ENCODE measurements around the gene REXO2. TPM values are rescaled to one million over a fixed set of nuclear protein-coding genes. Genes with fewer than 3 reads are reported as not detected.

REXO2 gene
- total RNA-seq, 1 experiment from 2014 or later = 72.5 TPM

DNA sequence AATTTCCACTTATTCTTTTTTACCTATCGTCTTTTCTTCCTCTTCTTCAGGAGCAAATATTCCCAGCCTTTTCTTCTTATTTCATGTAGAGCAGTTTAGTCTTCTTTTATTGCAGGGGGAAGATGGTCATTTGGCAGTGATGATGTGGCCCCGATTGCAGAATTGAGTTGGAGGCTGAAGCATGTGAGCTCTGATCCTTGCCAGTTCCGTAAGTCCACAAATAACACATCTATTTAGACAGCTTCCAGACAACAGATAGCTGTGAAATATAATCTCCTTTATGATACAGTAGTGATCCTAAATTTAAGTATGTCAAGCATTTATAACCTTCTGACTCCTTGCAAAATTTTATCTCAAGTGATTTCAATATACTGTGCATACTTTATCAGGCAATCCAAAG, 27.5 kb downstream of the REXO2 start (continued):
- TF ChIP-seq, protein P1, sequence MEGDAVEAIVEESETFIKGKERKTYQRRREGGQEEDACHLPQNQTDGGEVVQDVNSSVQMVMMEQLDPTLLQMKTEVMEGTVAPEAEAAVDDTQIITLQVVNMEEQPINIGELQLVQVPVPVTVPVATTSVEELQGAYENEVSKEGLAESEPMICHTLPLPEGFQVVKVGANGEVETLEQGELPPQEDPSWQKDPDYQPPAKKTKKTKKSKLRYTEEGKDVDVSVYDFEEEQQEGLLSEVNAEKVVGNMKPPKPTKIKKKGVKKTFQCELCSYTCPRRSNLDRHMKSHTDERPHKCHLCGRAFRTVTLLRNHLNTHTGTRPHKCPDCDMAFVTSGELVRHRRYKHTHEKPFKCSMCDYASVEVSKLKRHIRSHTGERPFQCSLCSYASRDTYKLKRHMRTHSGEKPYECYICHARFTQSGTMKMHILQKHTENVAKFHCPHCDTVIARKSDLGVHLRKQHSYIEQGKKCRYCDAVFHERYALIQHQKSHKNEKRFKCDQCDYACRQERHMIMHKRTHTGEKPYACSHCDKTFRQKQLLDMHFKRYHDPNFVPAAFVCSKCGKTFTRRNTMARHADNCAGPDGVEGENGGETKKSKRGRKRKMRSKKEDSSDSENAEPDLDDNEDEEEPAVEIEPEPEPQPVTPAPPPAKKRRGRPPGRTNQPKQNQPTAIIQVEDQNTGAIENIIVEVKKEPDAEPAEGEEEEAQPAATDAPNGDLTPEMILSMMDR (IDR thresholded peaks at IDR 0.05 in 2 of 3, conservative IDR thresholded peaks at IDR 0.05 in 1 of 3; ENCODE audit: borderline replicate concordance in 1 of 3, insufficient read depth in 1 of 3, low read depth in 2 of 3, low read length in 2 of 3) = no peak
- TF ChIP-seq, protein P2, sequence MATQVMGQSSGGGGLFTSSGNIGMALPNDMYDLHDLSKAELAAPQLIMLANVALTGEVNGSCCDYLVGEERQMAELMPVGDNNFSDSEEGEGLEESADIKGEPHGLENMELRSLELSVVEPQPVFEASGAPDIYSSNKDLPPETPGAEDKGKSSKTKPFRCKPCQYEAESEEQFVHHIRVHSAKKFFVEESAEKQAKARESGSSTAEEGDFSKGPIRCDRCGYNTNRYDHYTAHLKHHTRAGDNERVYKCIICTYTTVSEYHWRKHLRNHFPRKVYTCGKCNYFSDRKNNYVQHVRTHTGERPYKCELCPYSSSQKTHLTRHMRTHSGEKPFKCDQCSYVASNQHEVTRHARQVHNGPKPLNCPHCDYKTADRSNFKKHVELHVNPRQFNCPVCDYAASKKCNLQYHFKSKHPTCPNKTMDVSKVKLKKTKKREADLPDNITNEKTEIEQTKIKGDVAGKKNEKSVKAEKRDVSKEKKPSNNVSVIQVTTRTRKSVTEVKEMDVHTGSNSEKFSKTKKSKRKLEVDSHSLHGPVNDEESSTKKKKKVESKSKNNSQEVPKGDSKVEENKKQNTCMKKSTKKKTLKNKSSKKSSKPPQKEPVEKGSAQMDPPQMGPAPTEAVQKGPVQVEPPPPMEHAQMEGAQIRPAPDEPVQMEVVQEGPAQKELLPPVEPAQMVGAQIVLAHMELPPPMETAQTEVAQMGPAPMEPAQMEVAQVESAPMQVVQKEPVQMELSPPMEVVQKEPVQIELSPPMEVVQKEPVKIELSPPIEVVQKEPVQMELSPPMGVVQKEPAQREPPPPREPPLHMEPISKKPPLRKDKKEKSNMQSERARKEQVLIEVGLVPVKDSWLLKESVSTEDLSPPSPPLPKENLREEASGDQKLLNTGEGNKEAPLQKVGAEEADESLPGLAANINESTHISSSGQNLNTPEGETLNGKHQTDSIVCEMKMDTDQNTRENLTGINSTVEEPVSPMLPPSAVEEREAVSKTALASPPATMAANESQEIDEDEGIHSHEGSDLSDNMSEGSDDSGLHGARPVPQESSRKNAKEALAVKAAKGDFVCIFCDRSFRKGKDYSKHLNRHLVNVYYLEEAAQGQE (IDR thresholded peaks at IDR 0.05; ENCODE audit: low read depth) = no peak
- TF ChIP-seq JUND (IDR thresholded peaks at IDR 0.05) (no peak), FOSL1 (IDR thresholded peaks at IDR 0.05; ENCODE audit: low read depth) (no peak), TCF7L2 (IDR thresholded peaks at IDR 0.05; ENCODE audit: borderline replicate concordance, extremely low read depth, insufficient read depth, insufficient read length) (no peak), EZH2 (IDR thresholded peaks at IDR 0.05) (no peak)
- TF ChIP-seq, protein P3, sequence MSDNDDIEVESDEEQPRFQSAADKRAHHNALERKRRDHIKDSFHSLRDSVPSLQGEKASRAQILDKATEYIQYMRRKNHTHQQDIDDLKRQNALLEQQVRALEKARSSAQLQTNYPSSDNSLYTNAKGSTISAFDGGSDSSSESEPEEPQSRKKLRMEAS (IDR thresholded peaks at IDR 0.05) = no peak

DNA sequence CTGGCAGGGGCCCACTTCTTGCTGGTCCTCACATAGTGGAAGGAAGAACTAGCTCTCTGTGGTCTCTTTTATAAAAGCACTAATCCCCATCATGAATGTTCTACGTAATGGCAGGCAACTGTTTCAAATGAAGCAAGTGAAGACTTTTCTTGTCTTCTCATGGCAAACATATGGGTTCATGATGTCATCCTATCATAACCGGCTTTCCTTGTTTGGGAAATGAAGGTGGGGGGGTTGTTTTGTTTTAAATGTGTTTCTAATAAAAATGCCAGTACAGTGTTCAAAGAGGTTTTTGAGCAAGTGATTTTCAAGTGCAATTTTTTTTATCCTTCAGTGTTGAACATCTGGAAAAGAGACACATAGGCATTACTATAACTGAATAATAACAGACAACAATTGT, 33.4 kb downstream of the REXO2 start:
- Histone ChIP-seq H3K9me3 (ENCODE audit: control insufficient read depth in 1 of 2, insufficient read depth in 1 of 2, low read depth in 1 of 2, low read length in 2 of 2) (no peaks in the 10 kb centered on the region), H3K4me3 (replicated peaks in 1 of 2; ENCODE audit: low read depth in 1 of 2, low read length in 2 of 2) (no peak overlapping the region), H4K20me1 (ENCODE audit: insufficient read depth) (no peaks in the 10 kb centered on the region), H3K9me2 (ENCODE audit: insufficient read depth) (no peaks in the 10 kb centered on the region), H3K4me2 (ENCODE audit: low read length) (no peak overlapping the region), H3K27ac (ENCODE audit: low read depth, low read length) (no peak overlapping the region), H3K27me3 (ENCODE audit: insufficient read depth, low read length) (no peaks in the 10 kb centered on the region), H3K79me2 (ENCODE audit: insufficient read depth, low read length) (no peaks in the 10 kb centered on the region), H3K4me1 (ENCODE audit: control insufficient read depth in 1 of 2, insufficient read depth in 2 of 2, low read length in 2 of 2) (peaks cover 0 to 3% of the 10 kb centered on the region in 2 experiments; a peak in 1 of 4 replicates), H3K36me3 (ENCODE audit: control insufficient read depth in 1 of 2, insufficient read depth in 2 of 2, low read length in 2 of 2) (no peaks in the 10 kb centered on the region), H3K9ac (ENCODE audit: low read length) (no peak overlapping the region), H2AFZ (ENCODE audit: low read depth, low read length, poor library complexity, severe bottlenecking) (no peak overlapping the region)
- intact Hi-C loops (cut with micrococcal nuclease) = no loop called here
- ChIA-PET CTCF (no interaction called here), RAD21 (ENCODE audit: low non-redundant PET in 1 of 2, low total read pairs in 2 of 2, uncharacterized antibody in 2 of 2, unreplicated experiment in 2 of 2) (no interaction called here), POLR2A (no interaction called here)
- no TSS peak for BruUV-seq (replicated peaks)
- ATAC-seq (no peak), DNase-seq (ENCODE audit: low read depth, low spot score) (no peak)
- no peak for TF ChIP-seq FOSL1 (IDR thresholded peaks at IDR 0.05; ENCODE audit: low read depth)
- no peak for TF ChIP-seq RAD21 (IDR thresholded peaks at IDR 0.05; ENCODE audit: low read depth)
- TF ChIP-seq EGR1 (IDR thresholded peaks at IDR 0.05; ENCODE audit: low read depth) = no peak
- TF ChIP-seq EZH2 (IDR thresholded peaks at IDR 0.05) = no peak
- TF ChIP-seq, protein P2 (IDR thresholded peaks at IDR 0.05; ENCODE audit: low read depth) = no peak
- TF ChIP-seq, protein P4, sequence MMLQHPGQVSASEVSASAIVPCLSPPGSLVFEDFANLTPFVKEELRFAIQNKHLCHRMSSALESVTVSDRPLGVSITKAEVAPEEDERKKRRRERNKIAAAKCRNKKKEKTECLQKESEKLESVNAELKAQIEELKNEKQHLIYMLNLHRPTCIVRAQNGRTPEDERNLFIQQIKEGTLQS (IDR thresholded peaks at IDR 0.05) = no peak
- no peak for TF ChIP-seq ZFX (IDR thresholded peaks at IDR 0.05)
- no peak for TF ChIP-seq JUND (IDR thresholded peaks at IDR 0.05)
- no peak for TF ChIP-seq SRF (IDR thresholded peaks at IDR 0.05; ENCODE audit: low read depth)
- TF ChIP-seq ZNF274 (IDR thresholded peaks at IDR 0.05; ENCODE audit: low read depth, low read length) = no peak
- TF ChIP-seq POLR2A (IDR thresholded peaks at IDR 0.05; ENCODE audit: borderline replicate concordance, extremely low read depth, insufficient read depth, insufficient read length) = no peak
- no peak for TF ChIP-seq TCF7L2 (IDR thresholded peaks at IDR 0.05; ENCODE audit: borderline replicate concordance, extremely low read depth, insufficient read depth, insufficient read length)
- TF ChIP-seq EZH2phosphoT487 (IDR thresholded peaks at IDR 0.05; ENCODE audit: borderline replicate concordance) = no peak

Data from HCT116 (cell line).